GM19468 (cell line): Measurements from ENCODE around the gene ZNF341.
"Not testable (repeated sequence)": the region's sequence is repeated elsewhere in the genome, so short reads cannot be mapped to it uniquely, and the experiment has no call there.

ENCODE experiments used
- ATAC-seq: cut with Tn5 transposase; IDR thresholded peaks from one replicate; pipeline ENCODE4 v1.9.1; 2021; ENCODE audit warnings: mild to moderate bottlenecking, moderate library complexity, moderate number of reproducible peaks; ENCODE audit not compliant: unreplicated experiment; ENCODE audit errors: extremely low read depth

Gene ZNF341

DNA sequence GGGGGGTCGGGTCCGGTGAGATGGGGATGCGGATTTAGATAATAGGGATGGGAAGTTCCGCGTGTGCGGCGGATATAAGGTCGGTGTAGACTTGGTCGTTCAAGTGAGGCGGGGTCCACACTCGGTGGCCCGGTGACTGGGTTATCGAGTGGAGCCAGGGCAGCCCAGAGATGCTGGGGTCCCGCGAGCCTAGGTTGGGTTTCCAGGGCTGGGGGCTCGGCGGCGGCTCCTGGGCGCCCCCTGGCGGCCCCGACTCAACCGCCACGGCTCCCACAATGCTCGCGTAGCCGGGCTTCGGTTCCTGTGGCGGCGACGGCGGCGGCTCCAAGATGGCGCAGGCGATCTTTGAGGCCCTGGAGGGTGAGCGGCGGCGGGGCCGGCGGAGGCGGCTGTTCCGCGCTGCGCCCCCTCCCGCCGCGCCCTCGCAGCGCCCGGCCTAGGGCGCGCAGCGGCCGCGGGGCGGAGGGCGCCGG lies at the start of gene ZNF341:
ZNF341 (plus strand) TSS at position 304 of the 473 bp plus-strand sequence; CDS start at position 330, 26 bp downstream.
- ATAC-seq: peak; percentile 70

DNA sequence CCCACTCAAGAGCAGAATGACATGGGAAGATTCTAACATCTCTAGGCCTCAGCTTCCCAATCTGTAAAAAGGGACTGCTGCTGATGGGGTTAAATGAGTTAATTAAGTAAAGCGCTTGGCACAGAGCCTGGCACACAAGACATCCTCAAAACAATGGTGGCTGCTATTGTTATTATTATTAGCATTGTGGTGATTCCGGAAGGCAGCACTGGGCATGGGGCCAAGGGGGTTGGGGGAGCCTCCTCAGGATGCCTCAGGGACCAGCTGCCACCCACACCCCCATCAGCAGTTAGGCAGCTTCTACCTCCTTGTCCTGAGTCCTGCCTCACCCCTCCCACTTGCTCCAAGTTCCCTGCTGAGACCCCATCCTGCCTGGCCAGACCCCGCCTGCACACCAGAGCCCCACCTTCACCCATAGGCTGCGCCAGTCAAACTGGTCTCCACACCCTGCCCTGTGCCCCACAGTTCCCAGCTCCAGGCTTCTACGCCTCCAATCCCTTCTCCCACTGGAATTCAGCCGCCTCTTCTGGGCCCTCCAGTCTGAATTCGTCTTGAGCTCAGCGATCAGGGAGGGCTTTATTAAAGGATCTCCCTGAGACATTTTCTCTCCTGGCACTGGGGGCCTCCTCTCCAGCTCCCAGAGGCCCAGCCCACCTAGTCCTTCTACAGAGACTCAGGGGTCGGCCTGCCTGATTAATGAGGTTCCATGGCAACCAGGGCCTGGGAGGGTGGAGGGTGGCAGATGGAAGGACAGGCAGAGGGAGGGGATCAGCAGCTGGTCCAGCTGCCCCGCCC lies 47.1 kb upstream of the ZNF341 start:
- no peak for ATAC-seq

DNA sequence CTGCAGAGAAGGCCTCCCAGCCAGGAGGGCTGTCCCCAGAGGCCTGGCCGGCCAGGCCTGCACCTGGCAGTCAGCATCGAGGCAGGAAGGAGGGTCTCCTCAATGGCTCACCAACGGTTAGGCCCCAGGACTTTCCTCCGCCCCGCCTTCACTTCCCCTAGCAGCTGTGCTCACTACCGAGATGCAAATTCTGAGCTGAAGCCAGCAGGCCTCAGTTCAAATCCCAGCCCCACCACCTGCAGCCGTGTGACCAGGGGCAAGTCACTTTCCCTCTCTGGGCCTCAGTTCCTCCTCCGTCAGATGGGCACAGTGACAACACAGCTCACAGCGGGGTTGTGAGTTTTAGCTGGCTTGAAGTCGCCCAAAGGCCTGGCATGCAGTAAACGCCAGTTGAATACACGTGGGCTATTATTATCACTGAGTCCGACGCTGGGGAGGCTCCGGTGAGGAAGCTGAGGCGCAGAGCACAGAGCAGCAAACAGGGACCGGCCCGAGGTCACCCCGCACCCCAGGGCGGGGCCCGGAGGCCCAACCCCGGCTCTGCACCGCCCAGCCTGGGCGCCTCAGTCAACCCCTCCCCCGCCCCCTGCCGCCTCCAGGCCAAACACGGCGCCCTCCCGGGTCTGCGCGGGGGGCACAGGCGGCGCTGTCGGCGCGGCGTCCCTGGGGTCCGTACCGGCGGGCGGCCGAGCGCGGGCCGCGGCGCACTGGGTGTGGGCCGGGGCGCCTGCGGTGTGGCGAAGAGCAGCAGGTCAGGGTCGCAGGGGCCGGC lies 46.3 kb upstream of the ZNF341 start:
- peak; percentile 13 for ATAC-seq

DNA sequence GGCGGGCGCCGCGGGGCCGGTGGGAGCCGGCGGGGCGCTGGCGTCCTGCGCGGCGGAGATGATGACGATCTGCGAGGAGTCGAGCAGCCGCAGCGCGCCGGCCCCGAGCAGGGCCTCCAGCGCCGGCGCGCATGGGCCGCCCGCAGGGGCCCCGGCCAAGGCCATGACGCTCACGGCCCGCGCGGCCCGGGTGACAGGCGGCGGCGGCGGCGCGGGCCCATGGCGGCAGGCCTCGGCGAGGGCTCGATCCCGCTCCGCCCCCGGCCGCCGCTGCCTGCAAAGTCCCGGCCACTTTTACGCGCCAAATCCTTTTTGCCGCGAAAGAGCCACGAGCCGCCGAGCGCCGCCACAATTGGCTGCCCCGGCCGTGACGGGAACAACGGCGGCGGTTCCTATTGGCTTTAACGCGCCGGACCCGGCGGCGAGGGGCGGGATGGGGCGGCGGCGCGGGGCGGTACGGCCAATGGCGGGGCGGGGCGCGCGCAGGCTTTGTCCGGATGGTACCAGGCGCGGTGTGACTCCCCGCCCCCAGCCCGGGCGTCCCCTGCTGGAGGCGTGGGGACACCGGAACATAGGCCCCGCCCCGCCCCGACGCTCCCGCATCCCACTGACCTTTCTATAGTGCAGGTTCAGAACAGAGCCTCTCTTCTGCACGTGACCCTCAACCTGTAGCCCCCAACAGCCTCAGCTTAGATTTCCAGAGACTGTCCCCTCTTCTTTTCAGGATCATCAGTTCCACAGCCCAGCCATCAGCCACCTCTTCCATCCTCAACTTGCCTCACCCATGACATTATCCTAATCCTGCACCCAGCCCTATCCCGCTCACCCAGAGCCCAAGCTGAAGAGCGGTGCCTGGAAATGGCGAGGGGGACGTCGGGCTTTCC lies 45.5 kb upstream of the ZNF341 start, which contains the start of gene E2F1:
E2F1 (minus strand) TSS at position 286 of the 884 bp plus-strand sequence; CDS start at position 165, 121 bp downstream.
- peak; percentile 70 for ATAC-seq

DNA sequence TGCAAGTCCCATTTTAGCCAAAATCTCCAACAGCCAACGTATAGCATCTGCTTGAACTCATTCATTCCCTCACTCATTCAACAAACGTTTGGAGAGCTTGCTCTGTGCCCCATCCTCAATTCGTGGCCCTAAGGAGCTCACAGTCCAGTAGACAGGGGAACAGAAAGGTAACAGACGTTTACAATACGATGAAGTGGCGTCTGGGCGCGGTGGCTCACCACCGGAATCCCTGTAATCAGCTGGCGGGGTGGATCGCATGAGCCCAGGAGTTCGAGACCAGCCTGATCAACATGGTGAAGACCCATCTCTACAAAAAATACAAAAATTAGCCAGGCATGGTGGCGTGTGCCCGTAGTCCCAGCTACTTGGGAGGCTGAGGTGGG lies 44.8 kb upstream of the ZNF341 start:
- ATAC-seq: no peak

DNA sequence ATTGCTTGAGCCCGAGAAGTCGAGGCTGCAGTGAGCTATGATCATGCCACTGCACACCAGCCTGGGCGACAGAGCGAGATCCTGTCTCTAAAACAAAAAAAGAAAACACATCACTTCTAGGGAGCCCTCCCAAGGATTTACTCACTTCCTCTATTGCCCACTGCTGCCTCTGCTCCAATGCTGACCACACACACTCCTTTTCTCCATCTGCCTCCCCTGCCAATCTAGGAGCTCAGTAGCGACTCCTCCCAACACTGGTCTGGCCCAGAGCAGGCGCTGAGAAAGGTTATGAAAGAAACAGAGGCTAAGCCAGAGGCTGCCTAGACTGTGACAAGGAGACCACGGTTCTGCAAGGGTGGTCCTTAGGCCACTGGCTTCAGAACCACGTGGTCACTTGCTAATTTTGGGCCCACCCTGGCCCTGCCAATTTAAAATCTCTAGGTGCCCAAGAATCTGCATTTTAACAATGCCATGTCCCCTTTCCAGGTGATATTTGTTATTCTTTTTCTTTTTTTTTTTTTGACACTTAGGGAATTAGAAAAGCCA lies 44.4 kb upstream of the ZNF341 start:
- ATAC-seq: no peak

DNA sequence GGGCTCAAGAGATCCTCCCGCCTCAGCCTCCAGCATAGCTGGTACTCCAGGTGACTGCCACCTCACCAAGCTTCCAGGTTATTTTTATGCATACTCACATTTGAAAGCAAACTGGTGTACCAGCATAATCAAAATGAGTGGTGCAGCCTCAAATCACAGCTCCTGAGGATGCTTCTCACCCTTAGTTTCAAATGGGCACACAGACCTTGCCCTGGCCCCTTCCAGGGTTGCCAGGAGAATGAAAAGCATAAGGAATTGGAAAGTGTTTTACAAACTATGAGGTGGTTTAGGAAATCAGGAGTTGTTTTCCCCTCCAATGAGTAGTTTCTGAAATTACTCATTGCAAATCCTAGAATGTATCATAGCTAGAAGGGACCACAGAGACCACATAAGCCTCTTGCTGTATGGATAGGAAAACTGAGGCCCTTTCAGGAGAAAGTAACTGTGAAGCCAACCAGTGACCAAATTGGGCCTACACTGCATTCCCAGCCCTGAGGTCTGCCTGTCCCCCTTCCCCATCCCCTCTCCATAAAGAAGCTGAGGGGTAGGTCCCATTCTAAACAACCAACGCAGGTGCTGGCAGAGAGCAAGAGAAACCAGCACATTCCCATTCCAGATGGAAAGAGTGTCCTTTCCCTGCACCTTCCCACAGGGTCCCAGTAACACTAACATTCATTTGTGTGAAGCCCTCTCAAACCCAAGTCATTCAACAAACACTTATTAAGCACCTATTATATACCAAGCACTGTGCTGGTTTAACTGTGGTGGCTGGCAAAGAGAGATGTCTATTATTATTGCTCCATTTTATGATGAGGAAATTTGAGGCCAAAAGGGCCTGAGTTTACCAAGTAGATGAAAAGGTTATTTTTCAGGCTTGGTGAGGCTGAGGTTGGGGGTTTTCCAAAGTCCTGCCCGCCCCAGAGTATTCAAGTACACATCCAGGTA lies 43.5 kb upstream of the ZNF341 start:
- no peak for ATAC-seq

DNA sequence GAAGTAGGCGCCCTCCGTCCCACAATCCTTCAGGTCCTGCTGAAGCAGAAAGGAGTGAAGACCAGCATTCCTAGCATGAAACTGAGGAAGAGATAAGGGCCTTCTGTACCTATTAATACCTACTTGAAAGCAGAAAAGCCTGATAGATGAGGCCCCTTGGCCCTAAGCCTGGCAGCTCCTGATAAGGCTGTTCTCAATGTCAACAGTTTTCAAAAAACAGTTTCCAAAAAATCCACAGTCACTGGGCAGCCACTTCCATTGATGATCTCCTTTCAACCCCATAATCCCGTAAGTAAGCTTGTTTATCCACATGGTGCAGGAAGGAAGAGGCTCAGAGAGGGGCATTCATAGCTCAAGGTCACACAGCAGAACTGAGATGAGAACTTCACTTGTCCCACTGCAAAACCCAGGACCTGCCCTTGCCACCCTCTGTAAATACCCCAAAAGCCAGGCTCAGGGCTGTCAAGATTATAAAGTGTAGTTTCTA lies 42.8 kb upstream of the ZNF341 start:
- no peak for ATAC-seq

DNA sequence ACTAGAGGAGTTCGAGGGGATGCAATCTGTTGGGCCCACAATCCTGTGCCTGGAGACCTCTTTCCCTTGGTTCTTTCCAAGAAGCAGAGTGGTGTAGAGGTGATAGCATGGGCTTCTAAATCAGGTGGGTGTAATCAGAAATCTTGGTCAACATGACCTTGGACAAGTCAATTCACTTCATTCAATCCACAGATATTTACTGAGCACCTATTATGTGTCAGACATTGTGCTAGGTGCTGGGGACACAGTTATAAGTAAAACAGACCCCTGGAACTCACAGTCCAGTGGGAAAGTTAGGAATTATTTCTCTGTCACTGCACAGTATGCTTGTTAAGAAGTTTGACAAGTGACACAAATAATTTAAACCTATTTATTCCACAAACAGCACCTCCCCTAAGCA lies 42.3 kb upstream of the ZNF341 start:
- ATAC-seq: no peak

DNA sequence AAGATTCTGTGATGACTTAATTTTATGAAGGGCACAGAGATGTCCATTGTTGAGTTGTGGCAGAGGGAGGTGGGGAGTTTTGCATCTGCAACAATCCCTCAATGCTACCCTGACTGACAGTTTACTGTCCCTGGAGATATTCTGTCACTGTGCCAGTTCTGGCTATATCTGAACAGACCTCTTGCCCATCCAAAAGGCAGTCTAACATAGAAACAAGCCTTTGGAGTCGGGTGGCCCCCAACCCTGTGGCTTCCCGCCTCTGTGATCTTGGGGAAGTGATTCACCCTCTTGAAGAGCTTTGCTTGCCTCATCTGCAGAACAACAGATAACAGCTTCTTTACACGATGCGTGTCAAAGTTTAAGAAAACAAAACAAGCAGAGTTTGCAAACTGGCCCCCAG lies 41.8 kb upstream of the ZNF341 start:
- no peak for ATAC-seq

DNA sequence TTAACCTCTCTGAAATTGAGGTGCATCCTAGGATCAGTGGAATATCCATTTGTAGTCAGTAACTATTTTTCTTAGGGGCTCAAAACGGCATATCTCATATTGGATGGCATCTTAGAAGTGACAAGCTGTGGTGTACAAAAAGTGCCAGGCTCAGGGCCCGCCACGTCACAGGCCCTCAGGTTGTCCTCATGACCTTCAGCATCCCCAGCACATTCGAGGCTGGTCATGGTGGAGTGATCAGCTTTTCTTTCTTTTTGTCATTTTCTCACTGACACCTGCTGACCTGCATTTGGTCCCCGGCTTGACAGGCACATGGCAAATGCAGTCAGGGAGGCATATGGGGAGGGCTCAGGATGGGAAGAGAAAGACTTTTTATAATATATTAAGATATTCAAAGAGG lies 38.5 kb upstream of the ZNF341 start:
- ATAC-seq: no peak

DNA sequence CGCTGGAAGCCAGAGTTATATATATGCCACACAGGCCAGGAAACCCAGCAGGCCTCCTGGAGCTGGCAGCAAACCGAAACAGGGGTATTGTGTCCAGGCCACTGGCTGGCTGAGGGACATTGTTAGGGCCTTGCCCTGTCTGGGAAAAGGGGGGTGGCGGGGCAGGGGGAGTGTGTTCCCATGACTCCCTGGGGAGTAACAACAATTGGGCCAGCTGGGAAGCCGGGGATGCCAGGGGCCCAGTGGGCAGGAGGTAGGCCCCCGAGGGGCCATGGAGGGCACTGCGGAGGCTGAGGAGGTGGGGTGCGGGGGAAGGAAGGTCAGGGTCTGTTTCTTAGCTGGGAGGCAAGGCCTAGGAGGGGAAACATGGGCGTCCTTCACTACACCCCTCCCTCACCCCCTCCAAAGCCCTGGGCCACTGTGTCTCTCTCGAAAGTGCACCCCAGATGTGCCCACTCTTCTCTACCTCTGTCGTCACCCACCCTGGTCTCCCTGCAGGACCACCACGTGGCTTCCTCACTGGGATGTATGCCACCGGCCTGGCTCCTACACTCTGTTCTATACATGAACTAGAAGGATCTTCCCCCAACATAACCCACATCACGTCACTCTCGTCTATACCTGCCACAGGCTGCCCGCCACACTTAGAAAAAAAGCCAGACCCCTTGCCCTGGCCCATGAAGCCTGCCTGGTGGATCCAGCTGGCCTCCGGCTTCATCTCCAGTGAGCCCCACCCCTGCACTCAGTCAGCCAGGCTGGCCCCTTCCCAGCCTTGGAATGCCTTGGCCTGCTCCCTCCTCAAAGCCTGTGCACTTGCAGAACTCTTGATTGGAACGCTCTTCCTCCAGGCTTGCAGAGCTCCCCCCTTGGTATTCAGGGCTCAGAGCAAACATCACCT lies 37.8 kb upstream of the ZNF341 start:
- ATAC-seq: no peak

DNA sequence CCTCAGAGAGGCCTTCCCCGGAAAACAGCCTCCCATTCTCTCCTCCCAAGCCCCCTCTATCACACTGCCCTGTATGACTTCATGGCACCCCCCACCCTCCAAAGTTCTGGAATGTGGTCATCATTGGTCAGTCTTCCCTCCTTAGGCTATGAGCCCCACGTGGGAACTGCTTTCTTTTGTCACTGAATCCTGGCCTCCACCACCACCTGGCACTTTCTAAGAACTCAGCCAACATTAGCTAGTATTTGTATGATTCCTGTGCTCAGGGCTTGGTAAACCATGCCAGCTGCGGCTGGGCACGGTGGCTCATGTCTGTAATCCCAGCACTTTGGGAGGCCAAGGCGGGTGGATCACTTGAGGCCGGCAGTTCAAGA lies 37.2 kb upstream of the ZNF341 start:
- ATAC-seq: no peak

DNA sequence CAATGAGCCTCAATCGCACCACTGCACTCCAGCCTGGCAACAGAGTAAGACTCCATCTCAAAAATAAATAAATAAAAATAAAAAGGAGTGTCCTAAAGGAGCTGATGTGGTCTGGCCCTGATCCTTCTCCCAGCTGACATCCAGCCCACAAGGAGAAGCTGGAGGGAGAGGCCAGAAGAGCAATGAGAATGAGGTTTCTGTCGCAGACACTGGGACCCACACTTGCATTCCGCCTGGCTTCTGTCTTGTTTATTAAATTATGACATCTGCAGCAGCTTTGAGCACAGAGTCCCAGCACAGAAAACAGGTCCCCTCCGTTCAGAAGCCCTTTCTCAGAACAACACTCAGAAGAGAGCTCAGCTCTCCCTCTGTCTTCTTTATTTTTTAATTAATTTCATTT lies 35.3 kb upstream of the ZNF341 start:
- ATAC-seq: no peak

DNA sequence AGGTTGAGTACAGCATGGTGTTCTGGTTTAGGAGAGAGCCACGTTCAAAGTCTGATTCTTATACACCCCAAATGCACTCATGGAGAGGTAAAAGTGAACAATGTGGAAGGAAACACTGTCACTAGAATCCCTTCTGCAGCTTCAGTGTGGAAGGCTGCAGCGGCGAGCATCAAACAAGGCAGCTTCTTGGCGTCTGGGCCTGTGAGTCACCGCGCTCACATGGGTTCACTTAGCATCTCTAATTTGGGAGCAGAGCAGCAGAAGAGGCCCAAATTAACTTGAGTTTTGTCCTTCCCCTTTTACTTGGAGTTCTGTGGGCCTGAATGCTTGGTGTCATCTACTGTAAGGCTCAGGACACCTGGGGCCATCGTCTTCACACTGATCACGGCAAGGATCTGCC lies 34.7 kb upstream of the ZNF341 start:
- ATAC-seq: no peak

DNA sequence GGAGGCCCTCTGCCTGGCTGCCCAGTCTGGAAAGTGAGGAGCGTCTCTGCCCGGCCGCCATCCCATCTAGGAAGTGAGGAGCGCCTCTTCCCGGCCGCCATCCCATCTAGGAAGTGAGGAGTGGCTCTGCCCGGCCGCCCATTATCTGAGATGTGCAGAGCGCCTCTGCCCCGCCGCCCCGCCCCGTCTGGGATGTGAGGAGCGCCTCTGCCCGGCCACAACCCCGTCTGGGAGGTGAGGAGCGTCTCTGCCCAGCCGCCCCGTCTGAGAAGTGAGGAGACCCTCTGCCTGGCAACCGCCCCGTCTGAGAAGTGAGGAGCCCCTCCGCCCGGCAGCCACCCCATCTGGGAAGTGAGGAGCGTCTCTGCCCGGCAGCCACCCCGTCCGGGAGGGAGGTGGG lies 32.8 kb upstream of the ZNF341 start:
- not testable (repeated sequence) for ATAC-seq

DNA sequence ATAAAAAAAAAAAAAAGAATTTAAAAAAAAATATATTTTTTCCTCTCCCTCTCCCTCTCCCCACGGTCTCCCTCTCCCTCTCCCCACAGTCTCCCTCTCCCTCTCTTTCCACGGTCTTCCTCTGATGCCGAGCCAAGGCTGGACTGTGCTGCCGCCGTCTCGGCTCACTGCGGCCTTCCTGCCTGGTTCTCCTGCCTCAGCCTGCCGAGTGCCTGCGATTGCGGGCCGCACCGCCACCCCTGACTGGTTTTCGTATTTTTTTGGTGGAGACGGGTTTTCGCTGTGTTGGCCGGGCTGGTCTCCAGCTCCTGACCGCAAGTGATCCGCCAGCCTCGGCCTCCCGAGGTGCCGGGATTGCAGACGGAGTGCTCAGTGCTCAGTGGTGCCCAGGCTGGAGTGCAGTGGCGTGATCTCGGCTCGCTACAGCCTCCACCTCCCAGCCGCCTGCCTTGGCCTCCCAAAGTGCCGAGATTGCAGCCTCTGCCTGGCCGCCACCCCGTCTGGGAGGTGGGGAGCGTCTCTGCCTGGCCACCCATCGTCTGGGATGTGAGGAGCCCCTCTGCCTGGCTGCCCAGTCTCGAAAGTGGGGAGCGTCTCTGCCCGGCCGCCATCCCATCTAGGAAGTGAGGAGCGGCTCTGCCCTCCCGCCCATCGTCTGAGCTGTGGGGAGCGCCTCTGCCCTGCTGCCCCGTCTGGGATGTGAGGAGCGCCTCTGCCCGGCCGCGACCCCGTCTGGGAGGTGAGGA lies 30.9 kb upstream of the ZNF341 start:
- not testable (repeated sequence) for ATAC-seq
